AG20443 (cell line): ENCODE measurements around the gene CHFR.
"Not testable (repeated sequence)": the region's sequence is repeated elsewhere in the genome, so short reads cannot be mapped to it uniquely, and the experiment has no call there.

Experiments used
- DNase-seq: peaks from one replicate; pipeline ENCODE4 v3.0.0; 2012; ENCODE audit warnings: low spot score, mixed read lengths

CHFR gene

GRCh38 chr12:132807295-132808092, 79.9 kb downstream of the CHFR start:
- peak; percentile 66 for DNase-seq

- DNase-seq, result no peak
These were observed 80.5 kb downstream of the CHFR start for GRCh38 chr12:132806857-132807256.

- DNase-seq, result no peak
These were observed 83.0 kb downstream of the CHFR start for GRCh38 chr12:132804426-132804861.

DNA sequence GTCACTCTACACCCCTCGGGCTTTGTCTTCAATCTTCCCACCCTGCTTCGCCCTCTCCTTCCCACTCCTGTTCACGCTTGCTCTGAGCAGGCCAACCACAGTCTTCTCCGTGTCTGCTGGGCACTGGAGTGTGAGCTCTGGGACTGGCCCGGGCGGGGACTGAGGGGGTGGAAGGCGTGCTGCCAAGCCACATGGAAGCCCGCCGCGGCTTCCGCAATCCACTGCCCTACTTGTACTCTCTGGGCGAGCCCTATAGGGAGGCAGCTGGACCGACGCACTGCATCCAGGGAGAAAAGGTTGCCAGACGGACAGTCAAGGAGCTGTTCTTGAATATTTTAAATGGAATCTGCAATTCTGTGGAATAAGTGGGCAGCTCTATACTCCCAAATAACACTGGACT, 83.5 kb downstream of the CHFR start:
- no peak for DNase-seq

DNA sequence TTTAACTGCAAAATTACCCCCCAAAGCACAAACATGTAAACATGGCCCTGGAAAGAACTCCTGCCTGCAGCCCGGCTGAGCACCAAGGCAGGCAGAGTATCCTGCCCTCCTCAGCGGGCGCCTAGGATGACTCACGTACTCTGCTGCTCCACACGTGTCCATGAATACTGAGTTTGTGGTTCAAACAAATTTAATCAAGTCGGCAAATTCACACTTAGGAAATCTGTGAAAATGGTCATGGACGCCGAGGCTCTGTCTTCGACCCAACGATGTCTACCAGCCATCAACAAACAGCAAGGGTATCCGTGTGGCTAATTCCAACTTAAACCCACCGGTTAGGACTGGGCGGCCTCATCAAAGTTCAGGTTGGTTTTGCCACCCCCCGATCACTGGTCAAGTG, 84.3 kb downstream of the CHFR start:
- no peak for DNase-seq

DNA sequence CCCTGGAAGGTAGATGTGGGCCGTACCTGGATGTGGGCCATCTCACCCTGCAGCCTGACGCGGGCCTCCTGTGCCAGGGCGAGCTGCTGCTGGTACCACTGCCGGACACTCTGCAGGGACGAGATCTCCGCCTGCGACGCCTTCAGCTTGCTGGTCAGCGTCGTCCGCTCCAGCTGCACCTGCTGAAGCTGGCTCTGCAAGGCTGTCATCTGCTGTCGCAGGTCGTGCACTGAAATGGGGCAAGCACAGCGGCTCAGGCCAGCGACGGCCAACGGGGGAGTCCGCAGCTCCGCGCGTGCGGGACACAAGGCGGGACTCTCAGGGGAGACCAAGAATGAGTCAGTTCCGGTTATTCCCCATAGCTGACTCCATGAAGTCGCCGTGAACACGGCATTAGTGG, 85.7 kb downstream of the CHFR start:
- DNase-seq, result no peak

DNA sequence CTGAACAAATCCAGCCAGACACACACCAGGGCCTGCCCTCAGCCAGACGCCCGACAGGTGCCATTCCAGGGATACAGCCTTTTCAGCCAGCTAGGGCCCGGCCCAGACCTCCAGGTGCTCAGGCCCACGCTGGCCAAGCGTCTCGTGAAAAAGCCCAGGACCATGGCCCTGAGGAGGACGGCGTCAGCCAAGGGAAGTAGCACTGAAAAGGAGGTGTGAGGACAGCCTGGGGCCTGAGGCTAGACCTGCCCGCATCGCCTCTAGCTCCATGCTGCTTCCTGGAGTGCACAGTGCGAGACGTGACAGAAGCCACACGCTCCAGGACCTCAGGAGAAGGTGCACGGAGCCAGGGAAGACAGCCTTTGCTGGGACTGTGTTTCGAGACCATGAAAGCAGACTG, 88.6 kb downstream of the CHFR start:
- DNase-seq, result no peak

- no peak for DNase-seq
These were observed 89.4 kb downstream of the CHFR start for GRCh38 chr12:132797820-132798570.

DNA sequence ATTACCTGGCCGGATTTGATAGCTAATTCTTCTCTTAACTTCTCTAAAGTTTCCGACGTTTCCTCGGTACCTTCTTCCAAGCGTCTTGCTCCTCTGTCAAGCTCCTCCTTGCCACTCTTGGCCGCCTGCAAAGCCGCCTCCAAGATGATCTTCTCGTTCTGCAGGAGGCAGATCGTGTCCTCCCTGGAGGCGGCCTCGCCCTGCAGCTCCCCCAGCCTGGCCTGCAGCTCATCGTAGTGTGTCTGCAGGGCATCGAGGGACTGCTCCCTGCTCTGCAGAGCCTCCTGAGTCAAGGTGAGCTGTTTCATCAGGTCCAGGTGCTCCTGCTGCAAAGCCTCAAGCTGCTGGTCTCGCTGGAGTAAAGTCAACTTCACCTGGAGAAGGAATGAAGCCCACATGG, 91.6 kb downstream of the CHFR start:
- DNase-seq, result no peak

DNA sequence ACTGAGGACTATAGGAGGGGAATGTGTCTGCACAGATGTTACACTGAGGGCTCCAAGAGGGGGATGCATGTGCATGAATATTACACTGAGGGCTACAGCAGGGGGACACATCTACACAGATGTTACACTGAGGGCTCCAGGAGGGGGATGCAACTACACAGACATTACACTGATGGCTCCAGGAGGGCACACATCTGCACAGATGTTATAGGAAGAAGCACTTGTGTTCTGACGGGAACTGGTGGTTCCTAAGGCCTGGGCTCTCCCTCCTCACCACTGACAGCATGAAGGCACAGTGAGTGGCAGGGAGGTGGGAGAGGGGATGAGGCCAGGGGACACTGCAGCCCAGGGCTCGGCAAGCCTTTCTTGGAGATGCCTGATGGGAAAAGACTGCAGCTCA, 95.5 kb downstream of the CHFR start:
- not testable (repeated sequence) for DNase-seq

DNA sequence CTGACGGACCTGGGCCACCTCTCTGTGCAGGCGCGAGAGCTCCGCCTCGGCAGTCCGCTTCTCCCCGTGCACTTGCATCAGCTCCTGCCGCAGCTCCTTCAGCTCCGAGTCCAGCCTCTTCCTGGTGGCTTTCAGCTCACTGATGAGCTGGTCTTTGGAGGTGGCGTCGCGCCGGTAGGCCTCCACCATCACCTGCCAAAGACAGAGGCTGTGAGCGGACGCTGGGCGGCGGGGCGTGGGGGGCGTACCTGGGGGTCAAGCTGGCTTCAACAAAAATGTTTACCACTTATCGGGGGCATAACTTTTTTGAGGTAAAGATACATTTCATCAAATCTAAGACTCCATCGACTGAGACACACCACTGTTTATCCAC, 98.3 kb downstream of the CHFR start:
- DNase-seq, result no peak

DNA sequence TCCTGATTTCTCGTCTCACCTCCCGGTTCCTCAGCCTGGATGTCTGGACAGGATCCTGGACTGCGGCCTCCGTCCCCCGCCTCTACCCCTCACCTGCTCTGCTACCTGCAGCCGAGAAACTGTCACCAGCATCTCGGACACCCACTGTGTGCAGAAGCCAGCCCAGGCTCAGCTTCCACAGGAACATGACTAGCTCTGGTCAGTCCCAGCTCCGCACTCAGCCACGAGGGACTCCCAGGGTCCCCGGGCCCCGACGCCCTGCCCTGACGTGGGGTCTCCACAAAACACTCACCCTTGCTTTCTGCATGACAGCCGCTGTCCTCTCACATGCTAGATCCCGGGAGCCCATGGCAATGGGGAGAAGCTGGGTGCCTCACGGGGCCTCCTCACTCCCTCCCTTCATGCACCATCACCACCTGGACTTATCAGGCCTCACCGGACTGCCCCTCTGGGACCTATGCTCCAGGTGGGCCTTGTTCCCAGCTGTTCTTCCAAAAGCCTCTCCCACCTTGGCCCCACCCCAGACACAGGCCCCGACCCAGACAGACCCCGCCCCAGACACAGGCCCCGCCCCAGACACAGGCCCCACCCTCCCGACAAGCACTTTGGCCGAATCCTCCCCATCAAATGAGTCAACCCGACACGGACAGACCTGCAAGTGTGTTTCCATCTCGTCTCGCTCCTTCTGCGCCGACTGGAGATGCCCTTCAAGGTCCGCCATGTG, 98.9 kb downstream of the CHFR start:
- DNase-seq, result peak; percentile 64

GRCh38 chr12:132787877-132788276, 99.5 kb downstream of the CHFR start:
- DNase-seq, result no peak

DNA sequence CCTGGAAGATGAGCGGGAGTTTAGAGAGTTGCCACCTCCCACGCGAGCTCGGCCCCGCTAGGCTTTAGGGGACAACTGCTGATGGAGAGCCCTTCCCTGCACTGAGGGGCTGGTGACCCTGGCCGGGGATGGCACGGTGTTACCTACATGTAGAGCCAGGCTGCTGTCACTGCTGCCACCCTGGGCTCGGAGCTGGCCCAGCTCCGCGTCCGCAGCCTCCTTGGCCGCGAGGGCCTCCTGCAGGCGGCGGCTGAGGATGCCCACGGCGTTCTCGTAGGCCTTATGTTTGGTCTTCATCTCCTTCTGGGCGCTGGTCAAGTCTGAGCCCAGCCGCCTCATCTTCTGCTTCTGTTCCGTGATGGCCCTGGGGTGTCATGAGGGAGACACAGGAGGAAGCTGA, 101.2 kb downstream of the CHFR start:
- DNase-seq, result no peak

DNA sequence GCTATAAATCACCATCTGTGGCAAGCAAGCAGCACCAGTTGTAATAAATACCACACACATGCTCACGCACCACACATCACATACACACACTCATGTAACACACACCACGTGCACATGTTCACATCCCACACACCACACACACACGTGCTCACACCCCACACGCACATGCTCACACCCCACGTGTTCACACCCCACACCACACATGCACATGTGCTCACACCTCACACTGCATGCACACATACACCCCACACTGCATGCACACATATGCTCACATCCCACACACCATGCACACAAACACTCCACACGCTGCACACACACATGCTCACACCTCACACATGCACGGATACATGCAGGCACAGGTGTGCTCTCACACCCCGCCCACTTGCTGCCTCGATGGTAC, 102.8 kb downstream of the CHFR start:
- no peak for DNase-seq

GRCh38 chr12:132783917-132784531, 103.4 kb downstream of the CHFR start:
- DNase-seq, result no peak
